Transverse colon (tissue), 4 donors: ENCODE results near the gene CDKN2B-AS1. TPM values are rescaled to one million over a fixed set of nuclear protein-coding genes. Genes with fewer than 3 reads are reported as not detected.

Experiments used
- DNase-seq: peaks from one replicate; pipeline ENCODE4 v3.0.0-alpha.2; 2019
- H3K27ac ChIP-seq, 4 donors: fragments of 200-600 bp; sonication (generic); 2 replicates each; pipeline ENCODE4 v1.5.1; 2016 to 2018; ENCODE audit warnings: inconsistent platforms in 4 of 4
- H3K27me3 ChIP-seq: fragments of 200-600 bp; sonication (generic); 2 replicates; pipeline ENCODE4 v1.5.1; 2017; ENCODE audit warnings: inconsistent platforms
- H3K36me3 ChIP-seq, 4 donors: fragments of 200-600 bp; sonication (generic); 2 replicates each; pipeline ENCODE4 v1.5.1; 2017 to 2019; ENCODE audit warnings: inconsistent platforms in 4 of 4
- H3K4me1 ChIP-seq, 4 donors: fragments of 200-600 bp; sonication (generic); 2 replicates each; pipeline ENCODE4 v1.5.1; 2017 to 2020; ENCODE audit warnings: inconsistent platforms in 4 of 4
- H3K4me3 ChIP-seq, 4 donors: fragments of 200-600 bp; sonication (generic); 1 replicate in 1 of 4; 2 replicates in 3 of 4; pipeline versions ENCODE4 v1.5.1 to v1.6.1; 2017 to 2019; ENCODE audit warnings: inconsistent platforms in 4 of 4
- H3K9me3 ChIP-seq, 2 donors: fragments of 200-600 bp; sonication (generic); 2 replicates each; pipeline ENCODE4 v1.5.1; 2017 to 2019; ENCODE audit warnings: inconsistent platforms in 2 of 2
- EP300 ChIP-seq: sonication (generic); formaldehyde crosslinking; IDR thresholded peaks from one replicate; pipeline ENCODE4 v1.6.1; 2017; ENCODE audit warnings: antibody characterized with exemption, low read depth
- POLR2A ChIP-seq: fragments of 450-650 bp; IDR thresholded peaks from one replicate; pipeline ENCODE4 v1.6.1; 2016; ENCODE audit warnings: antibody characterized with exemption, mild to moderate bottlenecking, moderate library complexity
- POLR2AphosphoS5 ChIP-seq, 3 donors: sonication (generic); formaldehyde crosslinking; IDR thresholded peaks; one replicate each; pipeline ENCODE4 v1.6.1; 2016; ENCODE audit warnings: antibody characterized with exemption in 3 of 3
- WGBS, 2 donors: methylation state at CpG; one replicate each; pipeline ENCODE4 v1.1.5; 2018; ENCODE audit warnings: low coverage in 1 of 2; 5-methylcytosine and 5-hydroxymethylcytosine counted together
- in situ Hi-C, 4 donors: fragments of 200-750 bp; cut with MboI; loops; one replicate each; pipeline versions ENCODE4 v1.15.0 to v1.15.1; 2017; ENCODE audit warnings: low sequenced_read_pairs in 3 of 4, low pct_ligation_motif_present in 1 of 4, low pct_unique_long_range_greater_than_20kb in 1 of 4
- intact Hi-C: fragments of 100-400 bp; cut with DNase I; formaldehyde crosslinking; loops from one replicate; pipeline ENCODE4 v1.15.1; 2023; ENCODE audit warnings: low total_unique reads
- total RNA-seq, 4 donors: library from RNA; depleted of rRNA; stranded (reverse); fragments of >200 nt; gene quantifications; one replicate each; pipeline ENCODE4 v1.1.0, GENCODE V29; 2016
- TF ChIP-seq, protein P1 (sequence below), 5 experiments: fragments of 200-600 bp in 3 of 5; fragments of 450-650 bp in 2 of 5; sonication (generic) in 3 of 5; IDR thresholded peaks; 1 replicate in 2 of 5; 2 replicates in 3 of 5; pipeline ENCODE4 v1.5.1; 2016 to 2017; ENCODE audit warnings: antibody characterized with exemption in 5 of 5, inconsistent platforms in 3 of 5, mild to moderate bottlenecking in 2 of 5, moderate library complexity in 1 of 5

CDKN2B-AS1 gene
- total RNA-seq, 4 donors from 2014 or later = 1.00 to 152 (median 46.0) TPM

DNA sequence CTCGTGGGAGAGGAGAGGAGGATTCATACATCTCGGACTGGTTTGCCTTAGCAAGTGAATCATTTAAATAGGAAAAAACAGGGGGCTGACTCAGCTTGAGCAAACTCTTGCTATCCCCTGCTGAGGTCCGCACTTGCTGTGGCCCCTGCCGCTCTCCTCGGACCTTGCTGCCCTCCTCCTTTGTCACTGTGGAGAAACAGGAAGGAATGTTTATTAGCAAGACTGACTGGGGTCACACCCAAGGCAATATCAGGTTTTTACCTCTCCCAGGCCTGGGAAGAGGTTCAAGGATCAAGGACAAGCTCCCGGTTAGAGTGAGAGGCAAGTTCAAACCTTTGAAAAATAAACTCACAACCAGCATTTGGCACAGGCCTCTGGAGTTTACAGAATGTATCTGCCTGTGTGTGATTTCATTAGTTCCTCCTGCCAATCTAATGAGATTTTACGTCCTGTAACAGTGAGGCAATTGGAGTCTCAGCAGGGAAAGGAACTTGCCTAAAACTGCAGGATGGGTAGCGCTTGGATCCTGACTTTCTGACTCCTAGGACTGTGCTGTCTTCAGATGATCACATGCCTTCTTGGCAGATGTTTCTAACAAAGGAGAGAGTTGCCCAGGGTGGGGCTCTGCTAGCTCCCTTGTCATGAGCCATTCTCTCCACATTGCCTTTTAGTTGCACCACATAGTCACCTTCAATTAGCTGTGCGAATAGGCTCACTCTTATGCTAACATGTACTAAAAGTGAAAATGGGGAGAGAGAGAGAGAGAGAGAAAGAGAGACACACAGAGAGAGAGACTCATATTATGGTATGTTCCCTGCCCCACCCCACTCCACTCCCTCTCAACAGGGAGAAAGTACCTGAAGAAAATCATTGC, 123.2 kb downstream of the CDKN2B-AS1 start:
- H3K4me1 ChIP-seq = peaks cover 4 to 43% (median 18%) of the 10 kb centered on the region in 4 donors
- intact Hi-C loops (no loop called here), in situ Hi-C loops (loop anchor here in 1 of 4 donors (10.0 kb wide), 1 partner anchor 303 kb away; no protein-coding TSS in a partner anchor)
- no peaks in the 10 kb centered on the region for H3K9me3 ChIP-seq
- H3K4me3 ChIP-seq = peak overlapping the region in 1 of 4 donors; percentile 24
- no peaks in the 10 kb centered on the region for H3K27me3 ChIP-seq
- WGBS, 2 donors = 48 to 58% methylated on average over 6 to 9 of the region's 9 CpGs
- H3K36me3 ChIP-seq = no peaks in the 10 kb centered on the region
- peak; percentile 64 for DNase-seq
- peak overlapping the region; percentile 79 to 83 (median 82) for H3K27ac ChIP-seq
- peak in 2 of 3 donors; percentile 69 to 86 for TF ChIP-seq POLR2AphosphoS5 (IDR thresholded peaks at IDR 0.05)
- TF ChIP-seq POLR2A = peak; percentile 69
- TF ChIP-seq, protein P1, sequence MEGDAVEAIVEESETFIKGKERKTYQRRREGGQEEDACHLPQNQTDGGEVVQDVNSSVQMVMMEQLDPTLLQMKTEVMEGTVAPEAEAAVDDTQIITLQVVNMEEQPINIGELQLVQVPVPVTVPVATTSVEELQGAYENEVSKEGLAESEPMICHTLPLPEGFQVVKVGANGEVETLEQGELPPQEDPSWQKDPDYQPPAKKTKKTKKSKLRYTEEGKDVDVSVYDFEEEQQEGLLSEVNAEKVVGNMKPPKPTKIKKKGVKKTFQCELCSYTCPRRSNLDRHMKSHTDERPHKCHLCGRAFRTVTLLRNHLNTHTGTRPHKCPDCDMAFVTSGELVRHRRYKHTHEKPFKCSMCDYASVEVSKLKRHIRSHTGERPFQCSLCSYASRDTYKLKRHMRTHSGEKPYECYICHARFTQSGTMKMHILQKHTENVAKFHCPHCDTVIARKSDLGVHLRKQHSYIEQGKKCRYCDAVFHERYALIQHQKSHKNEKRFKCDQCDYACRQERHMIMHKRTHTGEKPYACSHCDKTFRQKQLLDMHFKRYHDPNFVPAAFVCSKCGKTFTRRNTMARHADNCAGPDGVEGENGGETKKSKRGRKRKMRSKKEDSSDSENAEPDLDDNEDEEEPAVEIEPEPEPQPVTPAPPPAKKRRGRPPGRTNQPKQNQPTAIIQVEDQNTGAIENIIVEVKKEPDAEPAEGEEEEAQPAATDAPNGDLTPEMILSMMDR (IDR thresholded peaks at IDR 0.05) = no peak

DNA sequence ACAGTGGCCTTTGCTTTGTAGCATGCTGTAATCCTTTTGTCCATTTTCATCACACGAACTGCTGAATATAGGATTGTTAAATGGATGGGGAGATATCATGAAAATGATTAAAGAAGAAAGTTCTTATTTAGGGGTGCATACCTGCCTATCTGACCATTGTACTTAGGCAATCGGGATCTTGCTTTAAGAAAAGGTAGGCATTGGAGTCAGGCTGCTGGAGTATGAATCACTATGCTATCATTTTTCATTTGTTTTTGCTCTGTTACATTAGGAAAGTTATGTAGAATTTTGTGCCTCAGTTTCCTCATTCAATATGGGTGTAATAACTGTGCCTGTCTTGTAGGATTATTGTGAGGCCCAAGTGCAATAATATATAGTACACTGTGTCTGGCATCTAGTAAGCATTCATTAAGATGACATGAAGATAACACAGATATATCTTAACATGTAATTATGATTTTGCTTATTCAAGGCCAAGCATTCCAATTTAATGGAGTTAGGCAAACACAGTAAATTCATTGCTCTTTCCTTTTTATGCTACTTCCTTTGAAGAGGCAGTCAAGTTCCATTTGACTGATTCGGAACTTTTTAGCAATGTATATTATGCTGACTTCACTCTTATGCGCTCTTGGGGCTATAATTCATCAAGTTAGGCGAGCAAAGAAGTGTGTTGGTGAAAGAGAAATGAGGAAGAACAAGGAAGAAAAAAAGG, 124.4 kb downstream of the CDKN2B-AS1 start:
- TF ChIP-seq, protein P1 (IDR thresholded peaks at IDR 0.05) = no peak
- TF ChIP-seq POLR2AphosphoS5 (IDR thresholded peaks at IDR 0.05) = no peak
- no peaks in the 10 kb centered on the region for H3K36me3 ChIP-seq
- H3K4me1 ChIP-seq = peaks cover 4 to 43% (median 18%) of the 10 kb centered on the region in 4 donors
- DNase-seq = no peak
- H3K27ac ChIP-seq = peak overlapping the region; percentile 79 to 83 (median 82)
- H3K27me3 ChIP-seq = no peaks in the 10 kb centered on the region
- in situ Hi-C loops = loop anchor here in 1 of 4 donors (10.0 kb wide), 1 partner anchor 304 kb away; no protein-coding TSS in a partner anchor
- intact Hi-C loops = no loop called here
- WGBS, 2 donors = 57 to 61% methylated on average over 5 of the region's 5 CpGs
- H3K4me3 ChIP-seq = no peak overlapping the region
- H3K9me3 ChIP-seq = no peaks in the 10 kb centered on the region

DNA sequence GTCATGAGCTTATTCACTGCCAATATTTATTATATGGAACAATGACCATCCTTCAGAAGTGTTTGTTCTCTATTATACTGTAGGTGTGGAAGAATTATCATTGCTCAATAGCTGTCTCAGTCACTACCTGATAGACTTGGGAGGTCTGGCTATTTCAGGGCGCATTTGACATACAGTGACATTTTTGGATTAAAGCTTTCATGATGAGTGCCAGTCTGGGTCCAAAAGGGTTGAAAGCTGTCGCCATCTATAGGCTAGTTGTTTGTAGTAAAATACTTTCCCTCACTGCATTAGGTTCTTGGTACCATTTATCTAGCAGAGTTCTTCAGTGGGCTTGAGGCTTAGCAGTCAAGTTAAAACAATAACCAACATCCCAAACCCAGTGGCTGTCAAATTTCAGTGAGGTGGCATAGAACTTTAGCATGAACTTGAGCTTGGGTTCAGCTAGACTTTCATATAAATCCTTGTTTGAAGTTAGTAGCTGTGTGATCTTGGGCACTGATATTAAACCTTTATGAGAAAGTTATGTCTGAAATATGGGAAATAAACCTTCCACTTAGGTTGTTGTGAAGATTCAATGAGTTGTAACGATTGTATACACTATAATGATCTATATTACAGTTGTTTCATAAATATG, 125.0 kb downstream of the CDKN2B-AS1 start:
- DNase-seq = no peak
- in situ Hi-C loops (loop anchor here in 1 of 4 donors (10.0 kb wide), 1 partner anchor 305 kb away; no protein-coding TSS in a partner anchor), intact Hi-C loops (no loop called here)
- no peak for TF ChIP-seq EP300
- TF ChIP-seq, protein P1 (IDR thresholded peaks at IDR 0.05) = peak in 4 of 5 experiments; percentile 27 to 43 (median 34)
- Histone ChIP-seq H3K27ac (peak overlapping the region in 3 of 4 donors; percentile 79 to 83 (median 83)), H3K27me3 (no peaks in the 10 kb centered on the region), H3K36me3 (no peaks in the 10 kb centered on the region), H3K9me3 (no peaks in the 10 kb centered on the region), H3K4me3 (no peak overlapping the region), H3K4me1 (peaks cover 4 to 50% (median 21%) of the 10 kb centered on the region in 4 donors)
- 19 to 24% methylated on average over 3 of the region's 3 CpGs for WGBS, 2 donors

DNA sequence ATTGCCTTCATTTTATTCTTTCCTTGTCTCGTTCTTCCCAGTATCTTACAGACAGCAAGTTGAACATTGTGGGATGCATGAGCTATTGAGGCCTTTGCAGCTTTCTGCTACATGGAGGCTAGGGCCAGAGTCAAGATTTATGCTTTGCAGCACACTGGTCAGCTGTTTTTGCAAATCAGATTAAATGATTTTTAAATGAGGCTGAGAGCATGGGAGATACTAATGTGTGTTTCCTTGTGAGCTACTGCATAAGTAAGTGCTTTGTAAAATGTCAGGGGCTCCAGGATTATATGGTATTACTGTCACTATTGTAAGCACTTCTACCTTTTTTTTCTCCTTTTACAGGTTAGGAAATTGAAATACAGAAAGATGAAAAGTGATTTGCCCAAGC, 125.6 kb downstream of the CDKN2B-AS1 start:
- Histone ChIP-seq H3K27me3 (no peaks in the 10 kb centered on the region), H3K27ac (peak overlapping the region in 2 of 4 donors; percentile 83), H3K4me1 (peaks cover 4 to 50% (median 21%) of the 10 kb centered on the region in 4 donors), H3K9me3 (no peaks in the 10 kb centered on the region), H3K36me3 (no peaks in the 10 kb centered on the region), H3K4me3 (no peak overlapping the region)
- TF ChIP-seq POLR2A (no peak), POLR2AphosphoS5 (IDR thresholded peaks at IDR 0.05) (no peak), EP300 (no peak)
- TF ChIP-seq, protein P1 (IDR thresholded peaks at IDR 0.05) = no peak
- in situ Hi-C loops (no loop called here), intact Hi-C loops (no loop called here)
- 50 to 100% methylated on average over 1 of the region's 1 CpG for WGBS, 2 donors
- no peak for DNase-seq
